Fibroblast of mammary gland (primary cell): ENCODE data around the gene TMPRSS13.

Experiments
- DNase-seq: peaks from one replicate; pipeline ENCODE4 v3.0.0-alpha.2; 2010; ENCODE audit warnings: low read depth
- H3K4me3 ChIP-seq: 2 replicates; pipeline ENCODE4 v1.5.1; 2011; ENCODE audit warnings: low read depth, mild to moderate bottlenecking, low read length, moderate library complexity; ENCODE audit not compliant: control insufficient read depth
- TF ChIP-seq, protein P1 (sequence below): conservative IDR thresholded peaks from 2 replicates; pipeline ENCODE4 v1.5.1; 2011; ENCODE audit warnings: low read depth, low read length, inconsistent platforms; ENCODE audit not compliant: control insufficient read depth, insufficient read depth

TMPRSS13 gene

DNA sequence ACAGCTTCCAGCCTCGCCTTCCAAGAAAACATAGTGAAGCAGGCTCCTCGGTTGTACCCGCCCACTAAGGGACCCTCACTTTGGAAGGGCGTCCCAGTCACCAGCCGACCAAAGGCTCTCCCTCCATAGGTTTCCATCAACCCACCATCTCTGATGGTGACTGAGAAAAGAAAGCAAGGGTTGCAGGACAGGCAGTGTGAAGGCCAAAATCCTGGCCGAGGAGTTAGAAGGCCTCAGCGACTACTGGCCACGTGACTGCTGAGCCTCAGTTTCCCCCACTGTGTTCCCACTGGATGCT lies 55.4 kb downstream of the TMPRSS13 start:
- H3K4me3 ChIP-seq, result no peak overlapping the region
- DNase-seq, result no peak
- TF ChIP-seq, protein P1, sequence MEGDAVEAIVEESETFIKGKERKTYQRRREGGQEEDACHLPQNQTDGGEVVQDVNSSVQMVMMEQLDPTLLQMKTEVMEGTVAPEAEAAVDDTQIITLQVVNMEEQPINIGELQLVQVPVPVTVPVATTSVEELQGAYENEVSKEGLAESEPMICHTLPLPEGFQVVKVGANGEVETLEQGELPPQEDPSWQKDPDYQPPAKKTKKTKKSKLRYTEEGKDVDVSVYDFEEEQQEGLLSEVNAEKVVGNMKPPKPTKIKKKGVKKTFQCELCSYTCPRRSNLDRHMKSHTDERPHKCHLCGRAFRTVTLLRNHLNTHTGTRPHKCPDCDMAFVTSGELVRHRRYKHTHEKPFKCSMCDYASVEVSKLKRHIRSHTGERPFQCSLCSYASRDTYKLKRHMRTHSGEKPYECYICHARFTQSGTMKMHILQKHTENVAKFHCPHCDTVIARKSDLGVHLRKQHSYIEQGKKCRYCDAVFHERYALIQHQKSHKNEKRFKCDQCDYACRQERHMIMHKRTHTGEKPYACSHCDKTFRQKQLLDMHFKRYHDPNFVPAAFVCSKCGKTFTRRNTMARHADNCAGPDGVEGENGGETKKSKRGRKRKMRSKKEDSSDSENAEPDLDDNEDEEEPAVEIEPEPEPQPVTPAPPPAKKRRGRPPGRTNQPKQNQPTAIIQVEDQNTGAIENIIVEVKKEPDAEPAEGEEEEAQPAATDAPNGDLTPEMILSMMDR, result no peak

DNA sequence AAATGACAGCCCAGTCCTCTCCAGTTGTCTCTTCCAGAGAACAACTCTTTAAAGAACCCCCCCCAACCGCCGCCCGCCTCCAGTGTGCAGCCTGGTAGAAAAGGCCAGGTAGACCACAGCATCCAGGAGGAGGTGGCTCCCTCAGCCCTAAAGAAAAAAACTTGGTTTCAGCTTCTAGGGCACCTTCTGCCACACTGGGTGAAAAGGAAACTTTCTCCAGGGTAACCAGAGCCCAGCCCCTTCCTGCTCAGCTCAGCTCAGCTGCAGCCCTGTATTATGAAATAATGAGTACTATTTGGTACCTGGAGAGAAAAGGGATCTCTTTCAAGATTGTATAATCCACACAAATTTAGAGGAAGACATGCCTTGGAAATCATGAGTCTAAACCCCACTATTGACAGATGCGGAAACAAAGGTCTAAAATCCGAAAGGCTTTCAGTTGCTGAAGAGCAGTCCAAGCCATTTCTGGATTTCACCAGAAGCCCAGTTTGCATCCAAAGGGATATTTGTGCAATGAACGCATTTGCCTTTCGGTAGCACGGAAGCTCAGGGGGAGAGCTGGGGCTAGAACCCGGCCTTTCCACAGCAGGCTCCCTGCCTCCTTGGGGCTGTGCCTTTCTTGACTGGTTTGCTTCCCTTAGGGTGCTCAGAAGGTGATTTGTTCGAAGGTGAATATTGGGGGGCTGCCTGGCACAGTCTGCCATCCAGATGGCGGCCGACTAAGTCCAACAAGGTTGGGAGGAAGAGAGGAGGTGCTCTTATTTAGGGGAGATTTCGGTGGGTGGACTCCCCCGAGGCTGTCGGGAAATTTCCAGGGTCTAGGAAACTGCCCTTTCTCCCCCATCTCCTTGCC lies 56.0 kb downstream of the TMPRSS13 start:
- no peak for DNase-seq
- TF ChIP-seq, protein P1, result no peak

DNA sequence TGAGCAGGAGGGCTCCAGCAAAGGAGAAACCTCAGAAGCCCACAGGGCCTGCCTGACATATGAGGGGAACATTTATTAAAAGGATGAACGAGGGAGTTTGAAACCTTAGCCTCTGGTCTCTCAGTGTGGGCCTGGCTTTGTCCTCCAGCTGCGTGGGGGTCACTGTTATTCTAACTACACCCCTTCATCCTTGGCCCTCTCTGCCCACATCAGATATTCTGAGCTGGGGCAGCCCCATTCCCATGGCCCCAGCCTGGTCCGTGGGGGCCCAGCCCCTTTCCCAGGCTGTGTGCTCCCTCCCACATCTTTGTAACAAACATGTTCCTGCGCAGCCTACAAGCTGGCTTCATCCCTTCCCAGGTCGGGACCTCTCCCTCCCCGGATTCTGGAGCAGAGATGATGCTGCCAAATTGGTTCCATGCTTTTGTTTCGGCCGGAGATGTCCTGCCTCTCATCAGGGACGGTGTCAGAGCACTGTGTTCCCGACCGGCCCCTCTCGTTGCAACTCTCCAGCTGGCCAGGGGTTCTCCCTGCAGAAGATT lies 56.7 kb downstream of the TMPRSS13 start:
- TF ChIP-seq, protein P1, result no peak
- H3K4me3 ChIP-seq, result no peak overlapping the region
- DNase-seq, result no peak

More for the DNA sequence above, 56.0 kb downstream of the TMPRSS13 start:
- no peak overlapping the region for H3K4me3 ChIP-seq

DNA sequence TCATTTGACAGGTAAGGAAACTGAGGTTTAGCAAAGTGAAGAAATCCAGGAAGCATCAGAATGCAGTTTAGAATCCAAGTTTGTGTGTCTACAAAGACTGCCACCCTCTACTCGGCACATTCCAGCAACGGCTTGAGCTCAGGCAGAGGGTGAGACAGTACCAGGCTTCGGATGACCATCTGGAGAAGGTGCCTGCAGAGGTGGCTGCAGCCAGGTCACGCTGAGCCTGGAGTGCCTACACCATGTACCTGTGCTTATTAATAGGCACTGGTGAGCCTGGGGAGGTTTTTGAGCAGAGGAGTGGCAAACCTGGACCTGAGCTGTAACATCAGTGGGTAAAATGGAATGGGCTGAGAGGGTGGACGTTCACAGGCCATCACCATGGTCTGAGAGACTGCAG lies 57.4 kb downstream of the TMPRSS13 start:
- no peak overlapping the region for H3K4me3 ChIP-seq
- TF ChIP-seq, protein P1, result no peak
- no peak for DNase-seq

DNA sequence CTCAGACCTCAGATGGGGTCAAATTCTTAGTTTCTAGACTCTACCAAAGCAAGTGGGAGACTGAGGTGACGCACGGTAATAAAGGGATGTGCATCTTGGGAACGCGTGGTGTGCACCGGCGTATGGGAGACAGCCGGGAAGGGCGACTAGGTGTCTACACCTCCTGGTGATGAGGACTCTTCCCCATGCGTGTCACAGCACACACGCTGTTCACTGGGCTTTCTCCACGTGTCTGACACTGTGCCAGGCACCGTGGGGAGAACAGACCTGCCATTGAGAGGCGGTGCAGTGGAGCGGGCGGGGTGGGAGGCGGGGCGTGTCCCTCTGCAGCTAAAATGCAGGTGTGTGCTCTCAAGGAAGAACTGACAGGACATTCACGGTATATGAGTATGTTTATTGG lies 58.0 kb downstream of the TMPRSS13 start:
- H3K4me3 ChIP-seq, result no peak overlapping the region
- DNase-seq, result no peak
- TF ChIP-seq, protein P1, result no peak

DNA sequence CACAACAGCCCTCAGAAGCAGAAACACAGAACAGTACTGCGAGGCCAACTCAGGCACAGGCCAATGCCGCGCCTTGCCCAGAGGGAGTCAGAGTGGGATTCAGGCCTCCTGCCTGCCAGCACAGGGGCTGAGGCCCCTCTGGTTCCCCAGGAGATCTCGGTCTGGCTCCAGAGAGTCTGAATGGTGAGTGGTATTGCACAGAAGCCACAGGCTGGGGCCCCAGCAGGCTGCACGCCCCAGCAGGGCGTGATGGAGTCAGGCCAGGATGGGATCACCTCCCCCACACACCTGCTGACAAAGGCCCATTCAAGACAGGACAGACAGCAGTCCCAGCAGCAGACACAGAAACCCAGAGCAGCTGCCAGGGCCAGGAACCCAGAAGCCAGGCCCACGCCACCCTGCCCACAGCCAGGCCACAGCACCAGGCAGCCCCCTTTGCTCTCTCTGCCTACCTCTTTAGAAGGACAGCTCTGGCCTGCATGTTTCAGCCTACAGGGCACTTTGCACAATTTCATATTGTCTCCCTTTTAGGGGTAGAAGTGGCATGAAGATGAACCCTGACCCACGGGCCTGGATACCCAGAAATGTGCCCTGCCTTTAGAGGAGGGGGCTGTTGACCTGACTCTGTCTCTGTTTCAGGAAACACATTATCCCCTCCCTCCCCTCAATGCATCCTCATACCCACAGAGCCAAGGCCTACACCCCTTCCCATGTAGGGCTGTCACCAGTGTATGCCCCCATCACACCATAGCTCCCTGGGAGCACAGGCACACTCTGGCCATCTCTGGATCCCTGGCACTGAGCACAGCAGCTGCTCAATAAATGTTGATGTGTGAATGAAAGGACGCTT lies 58.9 kb downstream of the TMPRSS13 start:
- H3K4me3 ChIP-seq, result no peak overlapping the region
- TF ChIP-seq, protein P1, result no peak
- no peak for DNase-seq
